ENCODE data around the gene CCSER1. TPM values are rescaled to one million over a fixed set of nuclear protein-coding genes. Genes with fewer than 3 reads are reported as not detected.

Gene CCSER1
- total and polyA plus RNA-seq, 2 of the 8 experiments (the other 6 are each of a cell fraction or from before 2014, with no cell fraction given): 0.26 to 0.84 TPM

DNA sequence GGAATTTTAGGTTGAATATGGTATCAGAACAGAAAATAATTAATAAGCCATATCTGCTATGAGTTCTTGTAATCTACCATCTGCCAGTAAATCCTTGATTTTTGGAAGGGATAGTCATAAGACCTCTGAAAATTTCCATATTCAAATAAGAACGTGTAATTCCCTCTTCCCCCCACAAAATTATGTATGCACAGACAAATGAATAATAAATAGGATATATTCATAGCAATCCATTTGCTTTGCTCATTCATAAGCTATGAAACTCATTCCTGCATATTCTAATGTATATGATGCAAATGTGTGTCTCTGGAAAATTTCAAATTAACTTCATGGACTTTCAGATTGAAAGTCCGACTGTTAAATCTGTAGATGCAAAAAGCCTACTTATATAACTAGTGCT lies 1343.5 kb downstream of the CCSER1 start:
- H3K27ac ChIP-seq (ENCODE audit: low read depth, low read length): no peak overlapping the region
- no peak overlapping the region for H4K91ac ChIP-seq (replicated peaks; ENCODE audit: insufficient read length, low read length)
- no peaks in the 10 kb centered on the region for H4K20me1 ChIP-seq (replicated peaks in 1 of 2; ENCODE audit: control insufficient read depth in 1 of 2, insufficient read depth in 2 of 2, low read length in 2 of 2)
- CTCF ChIA-PET (ENCODE audit: partially characterized antibody): no interaction called here
- no peak overlapping the region for H3K14ac ChIP-seq (ENCODE audit: insufficient read length)
- FAIRE-seq (no peak), DNase-seq (ENCODE audit: low read depth in 1 of 2, low spot score in 2 of 2) (no peak)
- no peak overlapping the region for H3K18ac ChIP-seq (ENCODE audit: extremely low read depth, low read length)
- H2AK5ac ChIP-seq (ENCODE audit: low read depth, low read length): no peak overlapping the region
- no peaks in the 10 kb centered on the region for H3K9me3 ChIP-seq (ENCODE audit: insufficient read depth in 2 of 2, low read depth in 1 of 2, low read length in 1 of 2)
- no peak overlapping the region for H4K5ac ChIP-seq (ENCODE audit: insufficient read length, low read depth, low read length)
- no peaks in the 10 kb centered on the region for H3K4me1 ChIP-seq (replicated peaks in 1 of 4; ENCODE audit: control insufficient read depth in 3 of 4, insufficient read depth in 4 of 4, low read length in 3 of 4)
- H4K8ac ChIP-seq (ENCODE audit: extremely low read depth, insufficient read depth, low read length): no peak overlapping the region
- no peak overlapping the region for H2BK12ac ChIP-seq (ENCODE audit: low read depth, low read length)
- no peak overlapping the region for H2BK15ac ChIP-seq (ENCODE audit: low read length)
- no peak overlapping the region for H3K4ac ChIP-seq (replicated peaks; ENCODE audit: insufficient read length, low read depth, low read length)
- no peak overlapping the region for H2BK120ac ChIP-seq (replicated peaks; ENCODE audit: low read depth, low read length)
- WGBS, 2 experiments (ENCODE audit: extremely low coverage in 1 of 2, insufficient coverage in 1 of 2, insufficient read length in 1 of 2, insufficient replicate concordance in 2 of 2, low coverage in 1 of 2, low lambda C conversion rate in 2 of 2, missing lambda C conversion rate in 1 of 2): 81% methylated on average over 2 of the region's 2 CpGs; no CpG with 5 or more reads in 1 of the 2 experiments
- H3K27me3 ChIP-seq (replicated peaks in 1 of 4; ENCODE audit: control insufficient read depth in 3 of 4, extremely low read depth in 1 of 4, insufficient read depth in 3 of 4, low read length in 3 of 4): no peaks in the 10 kb centered on the region
- H3K79me1 ChIP-seq (ENCODE audit: low read depth, low read length): no peaks in the 10 kb centered on the region
- no peaks in the 10 kb centered on the region for H3K23me2 ChIP-seq (ENCODE audit: low read depth, low read length)
- H3K9ac ChIP-seq (replicated peaks in 1 of 4; ENCODE audit: extremely low read depth in 1 of 4, low read depth in 3 of 4, low read length in 3 of 4): no peak overlapping the region
- POLR2A ChIA-PET (ENCODE audit: partially characterized antibody): no interaction called here
- no peak overlapping the region for H3K56ac ChIP-seq (replicated peaks; ENCODE audit: insufficient read length, low read depth, low read length)
- H2BK5ac ChIP-seq (ENCODE audit: low read depth, low read length): no peak overlapping the region
- TF ChIP-seq POLR2A (IDR thresholded peaks at IDR 0.05; ENCODE audit: control extremely low read depth in 1 of 2, low read depth in 2 of 2, low read length in 2 of 2): no peak
- TF ChIP-seq TAF1 (IDR thresholded peaks at IDR 0.05; ENCODE audit: low read depth, low read length): no peak
- TF ChIP-seq, protein P1, sequence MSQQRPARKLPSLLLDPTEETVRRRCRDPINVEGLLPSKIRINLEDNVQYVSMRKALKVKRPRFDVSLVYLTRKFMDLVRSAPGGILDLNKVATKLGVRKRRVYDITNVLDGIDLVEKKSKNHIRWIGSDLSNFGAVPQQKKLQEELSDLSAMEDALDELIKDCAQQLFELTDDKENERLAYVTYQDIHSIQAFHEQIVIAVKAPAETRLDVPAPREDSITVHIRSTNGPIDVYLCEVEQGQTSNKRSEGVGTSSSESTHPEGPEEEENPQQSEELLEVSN (IDR thresholded peaks at IDR 0.05): no peak
- TF ChIP-seq CTBP2 (IDR thresholded peaks at IDR 0.05; ENCODE audit: borderline replicate concordance, insufficient read depth, insufficient read length, low read length): no peak
- TF ChIP-seq NRF1 (IDR thresholded peaks at IDR 0.05; ENCODE audit: low read depth, low read length): no peak
- TF ChIP-seq CREB1 (IDR thresholded peaks at IDR 0.05): no peak
- no peak for TF ChIP-seq TEAD4 (IDR thresholded peaks at IDR 0.05; ENCODE audit: low read depth, low read length)
- no peak for TF ChIP-seq JUND (IDR thresholded peaks at IDR 0.05; ENCODE audit: low read length)
- TF ChIP-seq KDM1A (IDR thresholded peaks at IDR 0.05; ENCODE audit: borderline replicate concordance, low read length): no peak
- TF ChIP-seq SIX5 (IDR thresholded peaks at IDR 0.05; ENCODE audit: low read depth, low read length): no peak
- no peak for TF ChIP-seq KDM5A (IDR thresholded peaks at IDR 0.05; ENCODE audit: low read length)
- TF ChIP-seq ASH2L (IDR thresholded peaks at IDR 0.05; ENCODE audit: low read length): no peak
- no peak for TF ChIP-seq SP2 (IDR thresholded peaks at IDR 0.05; ENCODE audit: low read length)
- TF ChIP-seq RBBP5 (IDR thresholded peaks at IDR 0.05; ENCODE audit: borderline replicate concordance, low read depth, low read length): no peak
- no peak overlapping the region for H2AFZ ChIP-seq (ENCODE audit: low read length)
- H3K4me2 ChIP-seq (ENCODE audit: insufficient read depth in 1 of 2, low read depth in 2 of 2, low read length in 2 of 2): no peak overlapping the region
- H3K23ac ChIP-seq (ENCODE audit: insufficient read length): no peak overlapping the region
- no peaks in the 10 kb centered on the region for H3K79me2 ChIP-seq (ENCODE audit: control insufficient read depth in 1 of 2, insufficient read depth in 2 of 2, low read length in 2 of 2)
- H3K36me3 ChIP-seq (ENCODE audit: control insufficient read depth in 2 of 4, insufficient read depth in 4 of 4, low read length in 3 of 4): no peaks in the 10 kb centered on the region
- no peak overlapping the region for H3K4me3 ChIP-seq (ENCODE audit: extremely low read depth in 1 of 4, insufficient read depth in 2 of 4, low read depth in 3 of 4, low read length in 4 of 4)
- no peak overlapping the region for H2BK20ac ChIP-seq (ENCODE audit: low read length)
